Measurements from ENCODE around the gene ZNF775.

The ZNF775 gene

GRCh38 chr7:150444674-150445365, 65.7 kb downstream of the ZNF775 start:
- DNase-seq = no peak

GRCh38 chr7:150446288-150446938, 67.3 kb downstream of the ZNF775 start:
- no peak for DNase-seq

Data from hippocampal formation (tissue), 2 donors.